Measurements from ENCODE around the gene SART1.

SART1 gene, protein sequence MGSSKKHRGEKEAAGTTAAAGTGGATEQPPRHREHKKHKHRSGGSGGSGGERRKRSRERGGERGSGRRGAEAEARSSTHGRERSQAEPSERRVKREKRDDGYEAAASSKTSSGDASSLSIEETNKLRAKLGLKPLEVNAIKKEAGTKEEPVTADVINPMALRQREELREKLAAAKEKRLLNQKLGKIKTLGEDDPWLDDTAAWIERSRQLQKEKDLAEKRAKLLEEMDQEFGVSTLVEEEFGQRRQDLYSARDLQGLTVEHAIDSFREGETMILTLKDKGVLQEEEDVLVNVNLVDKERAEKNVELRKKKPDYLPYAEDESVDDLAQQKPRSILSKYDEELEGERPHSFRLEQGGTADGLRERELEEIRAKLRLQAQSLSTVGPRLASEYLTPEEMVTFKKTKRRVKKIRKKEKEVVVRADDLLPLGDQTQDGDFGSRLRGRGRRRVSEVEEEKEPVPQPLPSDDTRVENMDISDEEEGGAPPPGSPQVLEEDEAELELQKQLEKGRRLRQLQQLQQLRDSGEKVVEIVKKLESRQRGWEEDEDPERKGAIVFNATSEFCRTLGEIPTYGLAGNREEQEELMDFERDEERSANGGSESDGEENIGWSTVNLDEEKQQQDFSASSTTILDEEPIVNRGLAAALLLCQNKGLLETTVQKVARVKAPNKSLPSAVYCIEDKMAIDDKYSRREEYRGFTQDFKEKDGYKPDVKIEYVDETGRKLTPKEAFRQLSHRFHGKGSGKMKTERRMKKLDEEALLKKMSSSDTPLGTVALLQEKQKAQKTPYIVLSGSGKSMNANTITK

DNA sequence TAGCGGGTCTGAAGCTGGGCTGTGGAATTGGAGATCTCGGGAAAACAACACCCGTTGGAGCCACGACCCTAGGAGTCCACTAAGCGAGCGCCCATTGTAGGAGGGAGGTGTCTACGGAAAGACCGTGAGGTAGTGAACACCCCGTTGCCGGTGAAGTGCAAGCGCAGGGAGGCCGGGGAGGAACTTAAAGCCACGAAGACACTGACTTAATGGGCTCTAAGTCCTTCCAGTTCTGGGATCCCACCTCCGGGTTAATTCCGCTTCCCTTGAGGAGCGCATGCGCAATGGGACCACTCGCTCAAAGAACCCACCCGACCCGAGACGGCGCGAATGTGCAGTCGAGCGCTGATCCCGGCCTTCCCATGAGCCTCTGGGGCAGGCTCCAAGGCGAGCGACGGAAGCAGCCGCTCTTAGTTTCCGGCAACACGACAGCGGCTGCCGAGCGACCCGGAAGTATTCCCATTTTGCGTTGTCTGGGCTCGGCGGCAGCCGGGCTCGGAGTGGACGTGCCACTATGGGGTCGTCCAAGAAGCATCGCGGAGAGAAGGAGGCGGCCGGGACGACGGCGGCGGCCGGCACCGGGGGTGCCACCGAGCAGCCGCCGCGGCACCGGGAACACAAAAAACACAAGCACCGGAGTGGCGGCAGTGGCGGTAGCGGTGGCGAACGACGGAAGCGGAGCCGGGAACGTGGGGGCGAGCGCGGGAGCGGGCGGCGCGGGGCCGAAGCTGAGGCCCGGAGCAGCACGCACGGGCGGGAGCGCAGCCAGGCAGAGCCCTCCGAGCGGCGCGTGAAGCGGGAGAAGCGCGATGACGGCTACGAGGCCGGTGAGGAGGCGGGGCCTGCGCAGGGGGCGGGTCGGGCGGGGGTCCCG, at the start of gene SART1:
SART1 (plus strand) TSS at position 468 of the 874 bp plus-strand sequence; CDS start at position 515, 47 bp downstream.
- DNase-seq = peak; percentile 98

GRCh38 chr11:65912845-65913244, 48.7 kb upstream of the SART1 start:
- DNase-seq = no peak

GRCh38 chr11:65915101-65915820, 46.3 kb upstream of the SART1 start:
- DNase-seq = no peak

DNA sequence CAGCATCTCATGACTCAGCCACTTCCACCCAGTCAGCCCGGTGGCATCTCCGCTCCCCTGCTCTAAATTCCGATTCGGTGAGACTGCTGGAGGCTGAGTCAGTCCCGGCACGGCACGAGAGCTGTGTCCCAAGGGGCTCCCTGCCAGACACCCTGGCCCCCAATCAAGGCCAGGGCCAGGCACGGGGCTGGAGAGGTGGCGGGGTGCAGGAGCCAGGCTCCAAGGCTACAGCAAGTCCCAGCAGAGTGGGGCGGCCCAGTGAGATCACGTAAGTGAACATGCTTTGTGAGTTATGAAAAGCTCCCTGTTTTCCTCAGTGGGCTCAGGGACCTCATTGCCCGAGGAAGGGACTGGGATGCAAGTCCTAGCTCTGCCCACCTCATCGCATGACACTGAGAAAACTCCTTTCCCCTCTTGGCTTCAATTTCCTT, 45.7 kb upstream of the SART1 start:
- no peak for DNase-seq

GRCh38 chr11:65916391-65916790, 45.1 kb upstream of the SART1 start:
- no peak for DNase-seq

GRCh38 chr11:65917077-65917433, 44.5 kb upstream of the SART1 start:
- DNase-seq = no peak

DNA sequence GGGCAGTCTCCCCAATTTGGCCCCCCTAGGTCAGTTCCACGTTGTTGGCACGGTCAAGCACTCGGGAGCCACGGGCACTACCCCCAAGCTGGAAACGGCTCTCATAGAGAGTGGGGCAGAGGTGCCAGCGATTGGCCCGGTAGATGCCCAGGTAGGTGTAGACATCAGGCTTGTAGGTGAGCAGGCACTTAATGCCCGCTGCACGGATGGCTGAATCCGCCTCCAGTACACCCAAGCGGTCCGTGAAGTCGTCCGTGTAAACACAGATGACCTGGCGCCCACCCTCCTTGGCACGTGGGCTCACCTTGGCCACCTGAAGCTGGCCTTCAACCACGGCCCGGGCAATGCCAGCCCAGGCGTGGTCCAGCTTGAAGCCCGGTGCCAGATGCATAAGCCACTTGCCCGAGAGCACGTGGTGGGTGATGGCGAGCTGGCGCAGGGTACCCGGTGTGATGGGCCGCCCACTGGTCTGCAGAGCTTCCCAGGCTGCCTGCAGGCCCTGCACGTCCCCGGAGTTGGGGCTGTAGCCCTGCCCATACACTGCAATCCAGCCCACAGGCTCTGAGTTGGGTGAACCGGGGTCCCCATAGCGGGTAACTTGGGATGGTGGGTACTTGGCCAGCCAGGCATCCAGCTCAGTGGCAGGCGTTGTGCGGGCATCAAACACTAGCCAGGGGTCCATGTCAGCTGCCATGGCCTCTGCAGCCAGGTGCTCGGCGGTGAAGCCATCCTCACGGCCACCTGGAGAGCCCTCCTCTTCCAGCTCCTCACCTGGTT, 43.9 kb upstream of the SART1 start:
- no peak for DNase-seq

GRCh38 chr11:65918211-65919140, 43.1 kb upstream of the SART1 start, which contains the start of gene C11orf68:
TSS of gene C11orf68 (minus strand) at chr11:65919062. CDS start at chr11:65919031, 31 bp downstream.
- peak; percentile 38 for DNase-seq

- DNase-seq = peak; percentile 98
Measured at GRCh38 chr11:65919141-65919572, 42.4 kb upstream of the SART1 start, which contains the start of gene DRAP1. TSS of gene DRAP1 (plus strand) at chr11:65919426. CDS start at chr11:65919502, 76 bp downstream.

DNA sequence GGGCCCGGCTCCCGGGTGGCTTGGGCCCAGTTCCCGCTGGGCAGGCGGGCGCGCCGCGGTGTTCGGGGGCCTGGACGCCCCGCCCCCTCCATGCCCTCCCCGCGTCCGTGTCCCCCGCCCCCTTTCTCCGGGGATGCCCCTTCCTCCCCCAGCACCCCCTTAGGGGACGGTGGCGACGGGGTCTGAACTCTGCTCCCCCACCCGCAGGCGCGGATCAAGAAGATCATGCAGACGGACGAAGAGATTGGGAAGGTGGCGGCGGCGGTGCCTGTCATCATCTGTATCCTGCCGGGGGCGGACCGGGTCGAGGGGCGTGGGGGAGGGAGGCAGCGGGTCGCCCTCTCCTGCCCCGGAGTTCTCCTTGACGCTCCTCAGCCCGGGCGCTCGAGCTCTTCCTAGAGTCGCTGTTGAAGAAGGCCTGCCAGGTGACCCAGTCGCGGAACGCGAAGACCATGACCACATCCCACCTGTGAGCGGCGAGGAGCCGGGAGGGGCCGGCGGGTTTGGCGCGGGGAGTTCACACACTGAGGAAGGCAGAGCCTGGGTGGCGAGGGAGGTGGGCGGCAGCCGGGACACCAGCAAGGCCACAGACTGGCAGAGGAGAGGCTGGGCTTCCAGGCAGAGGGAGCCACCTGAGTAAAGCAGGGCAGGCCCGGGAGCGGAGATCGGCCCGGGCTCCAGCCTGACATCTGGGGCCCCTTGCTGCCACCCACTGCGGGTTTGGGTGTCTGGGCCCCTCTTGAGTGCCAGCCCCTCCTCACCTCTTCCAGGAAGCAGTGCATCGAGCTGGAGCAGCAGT, 41.8 kb upstream of the SART1 start:
- DNase-seq = peak; percentile 12

DNA sequence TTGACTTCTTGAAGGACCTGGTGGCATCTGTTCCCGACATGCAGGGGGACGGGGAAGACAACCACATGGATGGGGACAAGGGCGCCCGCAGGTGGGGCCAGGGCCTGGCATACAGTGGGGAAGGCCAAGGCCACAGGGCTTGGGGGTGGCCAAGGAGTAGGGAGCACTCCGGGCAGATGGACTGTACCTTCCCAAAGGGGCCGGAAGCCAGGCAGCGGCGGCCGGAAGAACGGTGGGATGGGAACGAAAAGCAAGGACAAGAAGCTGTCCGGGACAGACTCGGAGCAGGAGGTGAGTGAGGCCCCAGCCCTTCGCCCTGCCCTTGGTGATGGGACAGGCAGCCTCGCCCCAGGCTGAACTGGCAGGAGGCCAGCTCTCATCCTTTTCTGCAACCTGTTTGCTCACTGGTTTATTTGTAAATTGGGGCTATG, 41.1 kb upstream of the SART1 start:
- no peak for DNase-seq

DNA sequence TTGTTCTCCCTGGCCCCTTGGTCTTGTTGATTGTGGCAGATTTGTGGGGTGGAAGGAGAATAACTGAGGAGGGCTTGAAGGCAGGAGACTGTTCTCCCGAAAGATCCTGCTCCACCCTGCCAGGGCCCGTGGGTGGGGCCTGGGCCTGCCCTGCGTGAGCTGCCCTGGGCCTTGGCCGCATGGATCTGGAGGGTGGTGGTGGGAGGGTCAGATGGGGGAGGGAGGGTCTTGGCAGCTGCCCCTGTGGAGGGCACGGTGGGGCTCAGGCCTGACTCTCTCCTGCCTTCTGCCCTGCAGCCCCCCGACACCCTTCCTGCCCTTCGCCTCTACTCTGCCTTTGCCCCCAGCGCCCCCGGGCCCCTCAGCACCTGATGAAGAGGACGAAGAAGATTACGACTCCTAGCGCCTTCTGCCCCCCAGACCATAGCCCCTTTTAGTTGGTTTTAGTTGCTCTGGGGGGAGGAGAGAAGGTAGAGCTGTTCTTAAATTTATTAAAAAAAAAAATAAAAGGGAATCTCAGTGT, 40.4 kb upstream of the SART1 start:
- no peak for DNase-seq

DNA sequence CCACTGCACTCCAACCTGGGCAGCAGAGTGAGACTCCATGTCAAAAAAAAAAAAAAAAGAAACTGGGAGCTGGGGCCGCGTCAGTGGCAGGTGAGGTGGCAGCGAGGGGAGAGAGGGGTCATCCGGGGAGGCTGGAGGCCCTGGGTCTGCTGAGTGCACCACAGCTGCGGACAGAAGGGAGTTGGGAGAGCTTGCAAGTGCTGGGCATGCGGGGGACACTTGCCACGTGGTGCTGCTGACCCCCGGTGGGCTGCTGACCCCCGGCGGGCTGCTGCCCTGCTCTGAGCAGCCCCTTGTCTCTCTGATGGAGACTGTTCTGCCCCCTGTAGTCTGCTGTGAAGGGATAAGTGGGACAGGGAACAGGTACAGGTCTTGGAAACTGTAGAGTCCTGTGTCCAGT, 39.7 kb upstream of the SART1 start:
- no peak for DNase-seq

- DNase-seq = no peak
Measured at GRCh38 chr11:65922565-65922964, 39.0 kb upstream of the SART1 start.

GRCh38 chr11:65925397-65925796, 36.1 kb upstream of the SART1 start:
- DNase-seq = no peak

- no peak for DNase-seq
Measured at GRCh38 chr11:65927904-65928397, 33.6 kb upstream of the SART1 start.

DNA sequence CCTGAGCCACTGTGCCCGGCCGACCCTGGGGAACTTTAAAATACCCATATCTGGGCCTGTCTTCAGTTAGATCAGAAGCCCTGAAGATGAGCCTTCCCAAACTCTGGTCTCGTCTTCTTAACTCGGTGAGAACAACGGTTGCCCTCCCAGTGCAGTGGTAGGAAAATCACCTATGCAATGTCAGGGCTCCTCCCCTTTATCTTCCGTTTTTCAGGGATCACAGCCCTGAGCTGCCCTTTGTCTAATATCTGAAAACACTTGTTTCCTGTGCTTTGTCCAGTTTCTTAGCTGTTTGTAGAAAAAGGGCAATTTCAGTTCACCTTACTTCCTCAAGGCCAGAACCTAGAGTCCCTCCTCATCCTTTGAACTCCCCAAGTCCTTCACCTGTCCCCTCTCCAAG, 32.9 kb upstream of the SART1 start:
- no peak for DNase-seq

DNA sequence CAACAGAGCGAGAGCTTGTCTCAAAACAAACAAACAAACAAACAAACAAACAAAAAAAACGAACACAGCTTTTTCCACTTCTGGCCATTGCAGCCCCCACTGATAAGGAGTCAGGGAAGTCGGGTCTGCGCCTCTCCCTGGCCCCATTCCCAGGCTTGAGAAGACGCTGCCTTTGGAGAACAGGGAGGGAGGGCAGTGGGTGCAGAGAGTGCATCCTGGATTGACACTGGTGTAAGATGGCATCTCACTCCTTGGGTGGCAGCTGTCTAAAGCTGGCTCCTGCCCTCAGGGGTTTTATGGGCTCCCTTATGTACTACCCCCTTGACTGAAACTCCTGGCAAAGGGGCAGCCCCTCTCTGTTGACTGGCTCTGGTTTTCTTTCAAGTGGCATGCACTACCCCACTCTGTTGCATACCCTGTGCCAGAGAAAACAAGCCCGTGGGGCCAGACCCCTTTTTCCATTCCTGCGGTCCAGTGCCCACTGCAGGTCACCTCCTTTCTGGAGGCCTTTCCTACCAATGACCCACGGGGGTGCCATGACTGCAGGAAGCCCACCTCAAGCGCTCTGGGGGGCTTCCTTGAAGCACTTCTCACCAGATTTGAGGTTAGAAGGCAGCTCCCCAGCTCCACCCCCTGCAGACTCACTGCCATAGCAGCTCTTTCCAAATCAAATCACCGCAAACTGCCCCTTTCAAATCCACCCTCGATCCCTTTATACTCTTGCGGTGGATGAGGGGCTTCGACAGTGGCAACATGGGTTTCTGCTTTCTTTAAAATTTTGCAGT, 29.6 kb upstream of the SART1 start:
- no peak for DNase-seq
